ENCODE measurements around the gene PAM16.
"Not testable (repeated sequence)": the region's sequence is repeated elsewhere in the genome, so short reads cannot be mapped to it uniquely, and the experiment has no call there.

The PAM16 gene

DNA sequence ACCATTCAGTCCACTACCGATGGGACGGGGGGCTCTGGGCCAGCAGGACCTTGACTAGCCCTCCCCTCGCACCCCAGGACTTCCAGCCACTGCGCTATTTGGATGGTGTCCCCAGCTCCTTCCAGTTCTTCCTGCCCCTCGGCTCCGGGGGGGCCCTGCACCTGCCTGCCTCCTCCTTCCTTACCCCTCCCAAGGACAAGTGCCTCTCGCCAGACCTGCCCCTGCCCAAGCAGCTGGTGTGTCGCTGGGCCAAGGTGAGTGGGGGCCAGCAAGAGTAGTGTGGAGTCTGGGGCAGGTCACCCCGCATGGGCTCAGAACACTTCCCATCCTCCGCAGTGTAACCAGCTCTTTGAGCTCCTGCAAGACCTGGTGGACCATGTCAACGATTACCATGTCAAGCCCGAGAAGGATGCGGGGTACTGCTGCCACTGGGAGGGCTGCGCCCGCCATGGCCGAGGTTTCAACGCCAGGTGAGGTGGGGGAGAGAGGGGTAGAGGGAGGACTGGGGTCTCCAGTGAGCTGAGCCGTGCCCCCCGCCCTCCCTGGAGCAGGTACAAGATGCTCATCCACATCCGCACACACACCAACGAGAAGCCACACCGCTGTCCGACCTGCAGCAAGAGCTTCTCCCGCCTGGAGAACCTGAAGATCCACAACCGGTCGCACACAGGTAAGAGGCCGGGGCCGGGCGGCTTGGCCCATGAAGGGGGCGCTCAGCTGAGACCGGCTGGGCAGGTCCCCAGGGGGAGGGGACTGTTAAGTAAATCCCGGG is 16.2 kb downstream of the PAM16 start:
- no peak for DNase-seq (ENCODE audit: low read depth)

DNA sequence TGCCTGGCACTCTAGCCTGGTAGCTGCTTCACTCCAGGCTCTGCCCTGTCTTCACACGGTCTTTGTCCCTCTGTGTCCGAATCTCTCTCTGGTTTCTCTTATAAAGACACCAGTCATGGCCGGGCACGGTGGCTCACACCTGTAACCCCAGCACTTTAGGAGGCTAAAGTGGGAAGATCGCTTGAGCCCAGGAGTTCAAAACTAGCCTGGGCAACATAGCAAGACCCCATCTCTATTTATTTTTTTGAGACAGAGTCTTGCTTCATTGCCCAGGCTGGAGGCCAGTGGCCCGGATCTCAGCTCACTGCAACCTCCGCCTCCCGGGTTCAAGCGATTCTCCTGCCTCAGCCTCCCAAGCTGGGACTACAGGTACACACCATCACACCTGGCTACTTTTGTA is 17.4 kb downstream of the PAM16 start:
- not testable (repeated sequence) for DNase-seq (ENCODE audit: low read depth)

DNA sequence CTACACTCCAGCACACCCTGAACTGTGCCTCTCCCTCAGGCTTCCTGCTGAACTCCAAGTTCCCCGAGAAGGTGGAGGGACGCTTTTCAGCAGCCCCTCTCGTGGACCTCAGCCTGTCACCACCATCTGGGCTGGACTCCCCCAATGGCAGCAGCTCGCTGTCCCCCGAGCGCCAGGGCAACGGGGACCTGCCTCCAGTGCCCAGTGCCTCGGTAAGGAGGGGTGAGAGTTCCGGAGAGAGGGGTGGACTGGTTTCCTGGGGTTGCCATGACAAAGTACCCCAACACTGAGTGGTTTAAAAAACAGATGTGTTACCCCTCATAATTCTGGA is 17.8 kb downstream of the PAM16 start:
- no peak for DNase-seq (ENCODE audit: low read depth)

DNA sequence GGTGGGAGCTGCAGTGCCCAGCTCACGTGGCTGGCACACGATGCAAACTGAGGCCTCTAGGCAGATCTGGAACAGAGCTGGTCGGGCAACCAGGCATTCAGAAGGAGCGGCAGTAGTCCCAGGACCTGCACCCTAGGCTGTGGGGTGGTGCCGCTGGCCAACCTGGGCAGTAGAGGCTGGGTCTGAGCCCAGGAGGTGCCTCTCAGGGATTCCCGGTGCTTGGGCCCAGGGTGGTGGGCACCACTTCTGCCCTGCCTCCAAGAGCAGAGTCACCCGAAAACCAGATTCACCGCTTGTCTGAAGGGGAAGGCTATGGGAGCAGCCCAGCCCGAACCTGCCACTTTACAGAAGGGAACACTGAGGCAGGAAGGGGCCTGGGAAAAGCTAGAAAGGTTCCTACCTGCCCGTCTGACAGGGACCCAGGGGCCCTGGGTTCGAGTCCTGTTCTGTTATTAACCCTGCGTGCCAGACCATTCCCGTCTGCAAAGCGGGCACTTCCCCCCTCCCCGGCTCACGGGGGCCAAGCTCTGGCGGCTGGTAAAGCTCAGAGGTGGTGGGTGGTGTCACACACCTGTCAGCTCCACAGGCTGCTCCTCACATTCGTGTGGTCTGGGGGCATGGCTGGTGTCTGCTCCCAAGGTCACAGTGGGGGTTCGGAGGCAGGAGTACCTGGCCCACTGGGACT is 18.4 kb downstream of the PAM16 start:
- no peak for DNase-seq (ENCODE audit: low read depth)

DNA sequence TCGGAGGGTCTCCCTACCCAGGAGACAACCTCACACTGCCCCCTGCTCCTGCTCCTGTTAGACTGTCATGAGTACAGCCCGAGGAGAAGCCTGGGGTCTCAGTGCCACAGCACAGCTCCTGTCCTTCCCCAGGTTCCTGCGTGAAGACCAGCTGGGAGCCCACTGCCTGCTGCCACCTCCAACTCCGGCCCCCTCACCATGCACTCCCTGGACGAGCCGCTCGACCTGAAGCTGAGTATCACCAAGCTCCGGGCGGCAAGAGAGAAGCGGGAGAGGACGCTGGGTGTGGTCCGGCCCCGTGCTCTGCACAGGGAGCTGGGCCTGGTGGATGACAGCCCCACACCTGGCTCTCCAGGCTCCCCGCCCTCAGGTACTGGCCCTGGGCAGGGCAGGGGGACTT is 19.0 kb downstream of the PAM16 start:
- DNase-seq (ENCODE audit: low read depth), result no peak

DNA sequence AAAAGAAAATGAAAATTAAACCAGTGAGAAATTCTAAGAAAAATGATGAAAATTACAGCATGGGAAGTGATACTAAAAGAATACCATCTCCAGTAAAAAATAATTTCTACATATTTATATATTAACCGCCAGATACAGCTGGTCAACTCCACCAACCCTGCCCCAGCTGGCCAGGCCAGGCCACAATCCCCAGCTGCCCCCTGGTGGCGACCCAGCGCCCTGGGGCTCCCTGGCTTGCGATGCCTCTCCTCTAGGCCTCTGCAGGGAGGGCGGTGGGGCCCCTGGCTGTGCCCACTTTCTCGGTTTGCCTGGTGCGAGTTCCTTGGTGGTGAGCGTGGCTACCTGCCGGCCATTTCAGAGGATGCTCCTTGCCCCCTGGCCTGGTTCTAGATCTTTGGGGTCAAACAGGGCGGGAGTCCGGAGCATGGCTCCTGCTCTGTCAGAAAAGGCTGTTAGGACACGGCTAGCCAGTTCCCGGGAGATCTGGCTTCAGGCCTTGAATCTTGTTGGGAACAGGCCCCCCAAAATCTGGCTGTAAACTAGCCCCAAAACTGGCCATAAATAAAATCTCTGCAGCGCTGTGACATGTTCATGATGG is 20.7 kb downstream of the PAM16 start:
- peak; percentile 61 for DNase-seq (ENCODE audit: low read depth)

DNA sequence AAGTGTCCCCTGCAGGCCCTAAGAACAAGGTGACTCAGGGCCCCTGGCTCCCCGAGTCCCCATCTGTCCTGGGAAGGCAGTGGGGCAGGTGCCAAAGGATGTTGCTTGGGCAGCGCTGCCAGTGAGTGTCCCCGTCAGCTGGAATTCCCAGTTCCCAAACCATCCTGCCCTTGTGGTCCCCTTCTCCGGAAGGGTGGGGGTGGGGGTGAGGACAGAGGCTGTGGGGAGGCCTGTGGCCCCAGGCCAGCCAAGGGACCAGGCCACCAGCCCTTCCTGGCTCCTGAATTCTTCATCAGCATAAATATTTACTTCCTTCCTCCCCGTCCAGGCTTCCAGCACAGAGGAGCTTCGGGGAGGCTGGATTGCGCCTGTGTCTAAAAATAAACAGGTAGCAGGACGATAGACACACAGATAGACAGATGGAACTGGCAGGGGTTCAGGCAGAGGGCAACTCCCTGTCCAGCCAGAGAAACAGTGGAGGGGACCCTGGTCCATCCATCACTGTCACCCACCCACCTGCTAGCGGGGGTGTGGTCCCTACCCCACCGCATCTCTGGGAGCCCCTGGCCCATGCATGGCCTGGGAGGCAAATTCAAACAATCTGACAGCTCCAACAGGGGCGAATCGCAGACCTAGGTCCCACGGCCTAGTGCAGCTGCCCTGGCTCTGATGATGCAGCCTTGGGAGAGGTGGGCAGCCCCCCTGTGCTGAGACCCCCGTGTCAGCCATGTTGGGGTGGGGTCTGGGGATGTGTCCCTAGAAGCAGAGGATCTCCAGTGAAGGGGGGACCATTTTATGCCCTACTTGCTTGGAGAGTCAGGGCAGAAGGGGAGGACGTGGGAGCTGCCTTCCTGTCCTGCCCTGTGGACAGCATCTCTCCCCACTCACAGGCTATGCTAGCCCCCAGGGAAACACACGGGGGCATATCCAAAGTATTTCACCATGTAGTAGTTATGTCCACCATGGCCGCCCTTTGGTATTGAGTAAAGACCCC is 22.0 kb downstream of the PAM16 start:
- DNase-seq (ENCODE audit: low read depth), result no peak

DNA sequence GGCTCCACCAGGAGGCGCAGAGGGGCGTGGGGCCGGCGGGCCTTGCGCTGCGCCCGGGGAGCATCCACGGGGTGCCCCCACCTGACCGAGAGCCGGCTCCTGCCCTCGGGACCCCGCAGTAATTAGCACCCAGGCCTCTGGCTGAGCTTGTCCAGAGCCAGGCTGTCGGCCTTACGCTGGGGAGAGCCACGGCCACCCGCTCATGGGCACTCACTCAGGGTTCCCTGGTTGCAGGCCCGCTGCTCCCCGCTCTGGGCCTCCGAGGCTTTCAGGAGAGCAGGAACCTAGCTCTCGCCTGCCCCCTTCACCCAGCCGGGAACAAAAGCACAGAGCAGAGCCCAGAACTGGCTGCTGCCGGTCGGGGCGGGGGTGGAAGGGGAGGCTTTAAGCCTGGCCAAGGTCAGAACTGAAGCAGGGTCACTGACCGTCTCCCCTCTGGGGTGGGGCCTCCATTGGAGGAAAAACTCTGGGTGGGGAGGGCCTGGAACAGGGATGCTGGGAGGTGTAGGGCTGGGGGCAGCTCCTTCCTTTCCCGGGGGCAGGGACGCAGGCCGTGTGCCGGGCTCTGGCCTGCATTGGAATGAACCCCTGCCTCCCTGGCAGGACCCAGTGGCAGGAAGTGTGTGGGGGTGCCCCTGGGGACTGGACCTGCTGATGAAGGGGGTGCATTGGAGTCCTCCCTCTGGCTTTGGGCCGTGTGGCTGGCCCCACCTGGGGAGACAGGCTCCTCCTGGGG is 22.9 kb downstream of the PAM16 start:
- peak; percentile 70 for DNase-seq (ENCODE audit: low read depth)

DNA sequence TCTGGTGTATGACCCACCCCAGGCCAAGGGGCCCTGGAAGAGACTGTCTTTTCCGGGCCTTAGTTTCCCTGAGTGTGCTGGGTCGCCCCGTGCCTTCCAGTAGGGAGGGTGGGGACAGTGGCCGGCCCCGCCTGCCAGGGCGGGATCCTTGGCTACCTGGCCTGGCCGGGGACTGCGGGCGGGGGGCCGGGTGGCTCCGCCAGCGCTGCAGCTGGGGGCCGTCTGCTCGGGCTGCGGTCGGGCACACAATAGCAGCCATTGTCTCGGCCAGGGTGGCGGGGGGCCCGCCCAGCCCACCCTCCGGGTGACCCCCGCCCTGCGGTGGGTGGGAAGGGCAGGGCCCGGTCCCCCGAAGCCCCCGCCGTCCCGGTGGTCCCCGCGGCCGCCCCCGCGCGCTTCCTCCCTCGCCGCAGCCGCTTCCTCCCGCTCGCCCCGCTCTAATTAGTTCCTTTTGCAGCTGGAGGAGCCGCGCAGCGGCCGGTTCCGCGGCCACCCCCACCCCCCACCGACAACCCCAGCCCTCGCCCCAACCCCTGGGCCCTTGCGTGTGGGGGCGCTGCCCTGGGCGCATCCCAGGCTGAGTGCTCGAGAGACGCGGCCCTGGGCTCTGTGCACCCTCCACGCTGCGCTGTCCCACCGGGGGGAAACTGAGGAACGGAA is 23.6 kb downstream of the PAM16 start:
- no peak for DNase-seq (ENCODE audit: low read depth)

DNA sequence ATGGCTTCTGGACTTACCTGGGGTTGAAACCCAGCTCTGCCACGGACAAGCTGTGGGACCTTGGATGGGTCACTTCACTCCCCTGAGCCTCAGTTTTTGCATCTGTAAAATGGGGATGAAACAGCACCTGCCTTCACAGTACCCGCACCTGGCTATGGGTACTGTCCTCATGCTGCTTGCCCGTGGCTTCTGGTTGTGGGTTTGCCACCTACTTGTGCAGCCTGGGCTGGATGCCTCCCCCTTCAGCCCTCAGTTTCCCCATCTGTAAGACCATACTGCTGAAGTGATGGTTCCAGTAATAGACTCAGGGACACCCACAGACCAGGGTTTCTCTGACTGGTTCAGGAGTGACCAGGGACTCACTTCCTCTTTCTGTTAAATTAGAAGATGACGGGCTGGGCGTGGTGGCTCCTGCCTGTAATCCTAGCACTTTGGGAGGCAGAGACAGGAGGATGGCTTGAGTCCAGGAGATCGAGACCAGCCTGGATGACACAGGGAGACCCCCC is 25.8 kb downstream of the PAM16 start:
- no peak for DNase-seq (ENCODE audit: low read depth)

DNA sequence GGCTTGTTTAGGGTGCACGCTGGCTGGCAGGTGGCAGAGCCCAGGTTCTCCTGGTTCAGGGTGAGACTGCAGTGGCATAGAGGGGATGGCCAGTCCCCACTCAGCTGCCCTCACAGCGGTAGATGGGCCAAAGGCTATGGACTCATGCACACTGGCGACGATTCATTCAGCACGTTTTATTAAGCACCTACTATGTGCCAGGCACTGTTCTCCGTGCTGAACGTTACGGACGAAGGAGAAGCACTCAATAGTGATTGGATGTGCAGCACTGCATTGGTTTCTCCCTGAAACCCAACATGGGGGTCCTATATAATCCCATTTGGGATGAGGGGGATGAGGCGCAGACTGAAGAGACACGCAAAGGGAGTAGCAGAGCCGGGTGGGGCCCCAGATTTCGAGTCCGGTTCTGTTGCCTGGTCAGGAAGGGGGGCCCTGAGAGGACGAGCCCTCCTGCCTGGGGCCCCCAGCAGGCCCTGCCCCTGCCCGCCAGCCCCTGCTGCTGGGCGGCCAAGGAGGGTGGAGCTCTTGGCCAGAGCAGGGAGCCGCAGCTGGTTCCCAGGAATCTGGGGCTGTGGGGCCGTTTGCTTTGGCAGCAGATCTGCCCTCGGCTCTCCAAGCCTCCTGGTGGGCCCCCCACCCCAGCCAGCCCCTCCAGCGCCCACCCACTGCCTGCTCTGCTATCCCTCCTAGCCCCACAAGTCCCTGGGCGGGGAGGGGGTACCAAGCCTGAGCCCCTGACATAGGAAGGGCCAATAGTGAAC is 26.4 kb downstream of the PAM16 start:
- DNase-seq (ENCODE audit: low read depth), result no peak

DNA sequence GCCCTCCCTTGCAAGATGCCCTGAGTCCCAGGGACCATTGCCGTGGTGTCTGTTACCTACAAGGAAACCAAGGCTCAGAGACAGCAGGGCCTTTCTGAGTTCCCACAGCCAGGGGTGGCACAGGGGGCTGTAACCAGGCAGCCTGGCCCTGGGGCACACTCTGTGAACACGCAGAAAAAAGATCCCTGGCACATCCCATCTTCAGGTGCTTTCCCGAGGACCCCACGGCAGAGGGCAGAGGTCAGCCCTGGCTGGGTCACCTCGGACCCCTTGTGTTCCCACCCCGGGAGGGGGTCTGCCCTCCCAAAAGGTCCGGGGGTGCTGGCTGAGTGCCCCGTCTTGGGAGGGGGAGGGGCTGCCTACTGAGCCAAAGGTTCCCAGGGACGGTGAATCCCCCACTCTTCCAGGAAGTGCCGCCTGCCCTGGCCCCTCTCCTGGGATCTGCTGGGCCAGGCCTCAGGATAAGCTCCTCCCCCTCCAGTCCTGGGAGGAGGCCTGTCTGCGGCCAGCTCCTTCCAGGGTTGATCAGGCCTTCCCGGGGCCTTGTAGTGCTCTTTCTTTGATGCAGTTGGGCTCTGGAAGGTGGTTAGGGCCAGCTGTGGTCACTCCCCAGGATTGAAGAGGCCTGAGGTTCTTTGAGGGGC is 27.2 kb downstream of the PAM16 start:
- DNase-seq (ENCODE audit: low read depth), result peak; percentile 54

DNA sequence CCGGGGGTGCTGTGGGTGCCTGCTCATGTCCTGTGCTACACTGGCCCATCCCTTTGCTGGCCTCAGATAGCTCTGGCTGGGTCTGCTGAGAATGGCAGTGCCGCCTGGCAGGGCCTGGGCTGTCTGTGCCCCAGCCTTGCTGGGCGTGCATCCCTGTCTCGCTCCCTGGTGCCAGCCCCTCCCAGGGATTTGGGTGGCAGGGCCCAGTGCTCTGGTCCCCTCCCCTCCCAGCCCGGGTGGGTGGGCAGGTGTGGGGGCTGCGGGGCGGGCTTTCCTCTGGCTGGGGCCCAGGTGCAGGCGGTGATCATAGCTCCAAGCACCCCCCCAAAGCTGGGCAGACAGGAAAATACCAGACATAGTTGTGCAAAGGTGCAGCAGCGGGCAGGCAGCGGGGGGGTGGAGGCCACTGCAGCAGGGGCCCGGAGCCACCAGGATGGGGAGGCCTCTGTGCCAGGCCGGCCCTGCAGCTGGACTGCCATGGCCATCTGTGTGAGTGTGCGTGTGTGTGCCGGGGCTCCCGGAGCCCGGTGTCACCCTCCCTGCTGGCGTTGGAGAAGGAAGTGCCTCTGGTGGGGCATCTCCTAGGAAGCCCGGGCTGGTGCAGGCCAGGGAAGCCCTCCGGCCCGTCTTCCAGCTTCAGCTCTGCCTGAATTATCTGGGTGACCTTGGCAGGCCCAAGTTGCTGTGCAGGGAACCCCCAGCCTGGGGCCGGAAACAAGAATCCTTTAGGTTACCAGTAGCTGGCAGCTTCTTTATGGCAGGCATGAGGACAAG is 27.9 kb downstream of the PAM16 start:
- no peak for DNase-seq (ENCODE audit: low read depth)

DNA sequence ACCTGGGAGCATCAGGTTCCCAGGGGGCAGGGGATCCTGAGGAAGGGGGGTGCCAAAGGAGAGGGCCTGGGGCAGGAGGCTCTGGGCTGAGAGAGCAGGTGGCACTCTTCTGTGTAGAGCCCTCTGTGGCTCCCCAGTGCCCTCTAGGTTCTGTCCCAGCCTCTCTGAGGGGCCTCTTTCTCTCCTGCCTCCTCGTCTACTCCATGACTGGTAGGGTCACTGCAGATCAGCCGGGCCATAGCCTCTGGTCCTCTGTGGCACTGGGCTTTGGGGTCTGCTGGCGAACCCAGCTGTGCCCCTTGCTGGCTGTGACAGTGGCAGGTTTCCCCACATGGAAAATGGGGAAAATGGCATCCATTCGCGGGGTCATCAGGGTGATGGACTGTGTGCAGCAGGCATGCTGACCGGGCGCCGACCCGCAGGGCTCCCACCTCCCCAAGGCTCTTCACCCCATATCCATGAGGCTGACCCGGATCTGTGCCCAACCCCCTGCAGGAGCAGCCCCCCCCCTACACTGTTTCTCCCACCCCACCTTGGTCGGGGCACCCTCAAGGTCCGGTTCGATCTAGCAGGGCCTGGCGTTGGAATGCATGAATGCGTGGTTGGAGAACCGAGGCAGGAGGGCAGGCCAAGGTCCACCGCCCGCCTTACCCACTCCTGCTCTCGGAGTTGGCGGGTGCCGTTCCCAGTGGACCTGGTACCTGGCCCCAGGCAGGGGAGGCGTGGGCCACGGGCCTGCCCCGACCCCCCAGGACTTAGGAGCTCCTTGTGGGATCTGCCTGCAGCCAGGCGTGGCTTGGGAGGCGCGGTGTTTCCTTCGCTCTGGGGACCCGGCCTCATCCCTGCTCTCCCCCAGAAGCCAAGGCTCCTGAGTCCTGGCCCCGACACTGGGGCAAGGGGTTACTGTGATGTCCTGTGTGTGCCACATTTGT is 28.7 kb downstream of the PAM16 start:
- no peak for DNase-seq (ENCODE audit: low read depth)

DNA sequence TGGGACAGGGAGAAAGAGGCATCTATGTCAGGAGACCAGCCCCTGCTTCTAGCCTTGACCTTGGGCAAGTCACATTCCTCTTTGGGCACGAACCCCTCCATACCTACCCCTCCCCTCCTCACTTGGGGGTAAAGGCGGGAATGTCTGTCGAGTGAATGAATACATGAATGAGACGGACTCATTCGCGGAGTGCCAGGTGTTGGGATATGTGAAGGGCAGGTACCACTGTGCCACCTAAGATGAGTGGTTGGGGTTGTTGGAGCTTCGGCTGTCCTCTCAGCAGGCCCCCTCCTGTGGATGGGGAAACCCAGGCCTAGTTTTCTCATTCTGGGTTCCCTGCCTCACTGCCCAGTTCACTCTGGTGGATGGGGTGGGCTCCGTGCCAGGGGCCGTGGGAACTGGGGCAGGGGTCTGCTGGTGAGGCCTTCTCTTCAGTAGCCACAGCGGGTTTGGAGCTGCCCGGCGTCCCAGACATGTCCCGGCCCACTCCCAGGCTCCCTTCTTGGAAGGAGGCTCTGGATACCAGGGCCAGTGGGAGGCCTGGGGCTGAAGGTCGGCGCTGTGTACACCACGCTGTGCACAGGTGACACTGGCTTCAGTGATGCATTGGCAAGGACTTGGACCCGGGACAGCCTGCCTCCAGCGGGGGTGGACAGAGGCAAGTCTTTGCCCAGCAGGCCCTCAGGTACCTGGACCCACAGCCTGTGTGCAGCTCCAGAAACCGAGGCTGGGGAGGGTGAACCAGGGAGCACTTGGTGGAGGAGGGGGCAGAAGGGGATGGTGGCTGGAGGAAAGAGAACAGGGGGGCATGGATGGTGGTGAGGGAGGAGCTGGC is 29.6 kb downstream of the PAM16 start:
- DNase-seq (ENCODE audit: low read depth), result no peak

DNA sequence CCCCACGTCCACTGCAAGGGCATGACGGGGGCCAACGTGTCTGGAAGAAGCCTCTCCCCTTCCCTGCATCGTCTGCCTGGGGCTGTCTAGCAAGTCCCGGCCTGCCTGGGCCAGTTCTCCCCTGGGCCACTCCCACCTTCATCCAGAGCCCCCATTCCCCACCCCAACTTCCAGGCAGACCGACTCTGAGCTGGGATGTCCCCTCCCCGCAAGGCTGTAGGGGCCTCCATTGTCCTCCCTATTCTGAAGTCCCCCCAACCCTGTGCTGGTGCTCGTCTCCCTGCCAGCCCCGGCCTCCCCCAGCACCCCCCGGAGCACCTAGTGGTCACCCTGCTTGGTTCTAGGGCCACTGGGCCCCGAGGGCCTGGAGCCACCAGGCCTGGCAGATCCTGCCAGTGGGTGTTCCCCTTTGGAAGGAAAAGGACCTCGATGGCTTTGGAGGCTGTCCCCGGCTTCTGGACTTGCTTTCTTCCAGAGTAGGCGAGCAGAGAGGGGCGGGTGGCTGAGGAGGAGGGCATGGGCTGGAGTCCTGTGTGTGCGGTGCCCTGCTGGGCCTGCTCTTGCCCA is 30.5 kb downstream of the PAM16 start:
- DNase-seq (ENCODE audit: low read depth), result no peak
